Osteoblast (primary cell): ENCODE measurements around the gene COL16A1. TPM values are rescaled to one million over a fixed set of nuclear protein-coding genes. Genes with fewer than 3 reads are reported as not detected.

Source experiments
- DNase-seq: peaks from one replicate; pipeline ENCODE4 v3.0.0; 2011; ENCODE audit warnings: low spot score, mixed read lengths; ENCODE audit not compliant: insufficient read length; ENCODE audit errors: missing footprints
- H2AFZ ChIP-seq: 2 replicates; pipeline ENCODE4 v1.6.0; 2011; ENCODE audit warnings: mild to moderate bottlenecking, low read length
- H3K27ac ChIP-seq: 2 replicates; pipeline ENCODE4 v1.5.1; 2011; ENCODE audit warnings: mild to moderate bottlenecking, low read depth, low read length, moderate library complexity
- H3K27me3 ChIP-seq: 2 replicates; pipeline ENCODE4 v1.6.0; 2012; ENCODE audit warnings: mild to moderate bottlenecking, control low read depth, inconsistent platforms, low read length, moderate library complexity; ENCODE audit not compliant: insufficient read depth
- H3K36me3 ChIP-seq: 2 replicates; pipeline ENCODE4 v1.5.1; 2011; ENCODE audit warnings: mild to moderate bottlenecking, low read length, control low read depth, moderate library complexity; ENCODE audit not compliant: insufficient read depth
- H3K4me1 ChIP-seq: 2 replicates; pipeline ENCODE4 v1.5.1; 2011; ENCODE audit warnings: mild to moderate bottlenecking, low read length, control low read depth, moderate library complexity; ENCODE audit not compliant: insufficient read depth
- H3K4me2 ChIP-seq: 2 replicates; pipeline ENCODE4 v1.6.0; 2011; ENCODE audit warnings: mild to moderate bottlenecking, low read length; ENCODE audit not compliant: insufficient read depth
- H3K4me3 ChIP-seq: fragments of 200-600 bp; sonication (generic); 3 replicates; pipeline ENCODE4 v1.5.1; 2012; ENCODE audit warnings: mild to moderate bottlenecking, low read length, inconsistent platforms; ENCODE audit not compliant: insufficient read depth
- H3K79me2 ChIP-seq: 2 replicates; pipeline ENCODE4 v1.6.0; 2012; ENCODE audit warnings: mild to moderate bottlenecking, low read length, control low read depth, inconsistent platforms; ENCODE audit not compliant: insufficient read depth
- H3K9me3 ChIP-seq: 2 replicates; pipeline ENCODE4 v1.5.1; 2011; ENCODE audit warnings: low read depth, low read length, control low read depth
- H4K20me1 ChIP-seq: 2 replicates; pipeline ENCODE4 v1.6.0; 2012; ENCODE audit warnings: mild to moderate bottlenecking, low read length, control low read depth; ENCODE audit not compliant: insufficient read depth
- CTCF ChIP-seq: IDR thresholded peaks from 2 replicates; pipeline ENCODE4 v1.5.1; 2011; ENCODE audit warnings: mild to moderate bottlenecking, low read depth, low read length, moderate library complexity; ENCODE audit errors: extremely low read depth
- total RNA-seq: library from RNA; depleted of rRNA; stranded (reverse); fragments of >200 nt; gene quantifications from 2 replicates; pipeline ENCODE4 v1.2.3, GENCODE V29; 2012

The COL16A1 gene
- total RNA-seq, 1 donor: 197 TPM

- peaks cover 10% of the 10 kb centered on the region for H4K20me1 ChIP-seq
- peaks cover 31% of the 10 kb centered on the region for H3K4me1 ChIP-seq
- TF ChIP-seq CTCF: no peak
- H3K36me3 ChIP-seq: peaks cover 11% of the 10 kb centered on the region
- no peak for DNase-seq
- H3K79me2 ChIP-seq: no peaks in the 10 kb centered on the region
- H3K9me3 ChIP-seq: no peaks in the 10 kb centered on the region
- H2AFZ ChIP-seq: no peak overlapping the region
- H3K4me2 ChIP-seq: no peak overlapping the region
- no peaks in the 10 kb centered on the region for H3K27me3 ChIP-seq
- H3K27ac ChIP-seq: no peak overlapping the region
- H3K4me3 ChIP-seq: no peak overlapping the region
These were observed 79.5 kb downstream of the COL16A1 start for GRCh38 chr1:31624309-31624708.

- no peaks in the 10 kb centered on the region for H3K9me3 ChIP-seq
- H3K4me2 ChIP-seq: no peak overlapping the region
- H4K20me1 ChIP-seq: peaks cover 4% of the 10 kb centered on the region
- peaks cover 5% of the 10 kb centered on the region for H3K36me3 ChIP-seq
- H3K4me3 ChIP-seq: no peak overlapping the region
- no peak for TF ChIP-seq CTCF
- H2AFZ ChIP-seq: no peak overlapping the region
- no peaks in the 10 kb centered on the region for H3K27me3 ChIP-seq
- peaks cover 31% of the 10 kb centered on the region for H3K4me1 ChIP-seq
- no peaks in the 10 kb centered on the region for H3K79me2 ChIP-seq
- DNase-seq: no peak
- no peak overlapping the region for H3K27ac ChIP-seq
These were observed 80.5 kb downstream of the COL16A1 start for GRCh38 chr1:31623365-31623764.

- H3K27me3 ChIP-seq: no peaks in the 10 kb centered on the region
- H3K36me3 ChIP-seq: no peaks in the 10 kb centered on the region
- no peak for TF ChIP-seq CTCF
- peak; percentile 84 for DNase-seq
- H3K9me3 ChIP-seq: no peaks in the 10 kb centered on the region
- no peak overlapping the region for H3K4me3 ChIP-seq
- H3K4me1 ChIP-seq: peaks cover 18% of the 10 kb centered on the region
- no peaks in the 10 kb centered on the region for H3K79me2 ChIP-seq
- H4K20me1 ChIP-seq: no peaks in the 10 kb centered on the region
- no peak overlapping the region for H3K4me2 ChIP-seq
- H3K27ac ChIP-seq: no peak overlapping the region
- no peak overlapping the region for H2AFZ ChIP-seq
These were observed 81.7 kb downstream of the COL16A1 start for GRCh38 chr1:31621847-31622730.

- H3K36me3 ChIP-seq: no peaks in the 10 kb centered on the region
- no peaks in the 10 kb centered on the region for H4K20me1 ChIP-seq
- H3K27ac ChIP-seq: no peak overlapping the region
- DNase-seq: no peak
- TF ChIP-seq CTCF: no peak
- H3K4me1 ChIP-seq: peaks cover 12% of the 10 kb centered on the region
- H3K79me2 ChIP-seq: no peaks in the 10 kb centered on the region
- H2AFZ ChIP-seq: no peak overlapping the region
- no peaks in the 10 kb centered on the region for H3K9me3 ChIP-seq
- no peak overlapping the region for H3K4me2 ChIP-seq
- no peak overlapping the region for H3K4me3 ChIP-seq
- H3K27me3 ChIP-seq: no peaks in the 10 kb centered on the region
These were observed 82.4 kb downstream of the COL16A1 start for GRCh38 chr1:31621498-31621820.
